COR-L47 (cell line): ENCODE results near the gene SLC25A45.

Source experiments
- DNase-seq: peaks from one replicate; lab custom pipeline; 2025; lab: John Stamatoyannopoulos, UW

The SLC25A45 gene

GRCh38 chr11:65389294-65389980, 7.0 kb upstream of the SLC25A45 start:
- no peak for DNase-seq

- DNase-seq = no peak
Measured at GRCh38 chr11:65388731-65389130, 6.3 kb upstream of the SLC25A45 start.

GRCh38 chr11:65386307-65387140, 4.1 kb upstream of the SLC25A45 start, which contains the start of gene FRMD8:
TSS of gene FRMD8 (plus strand) at chr11:65386637. CDS start at chr11:65387037, 400 bp downstream.
- DNase-seq = peak; percentile 76

- DNase-seq = no peak
Measured at GRCh38 chr11:65384301-65384889, 1.9 kb upstream of the SLC25A45 start.

- DNase-seq = no peak
Measured at GRCh38 chr11:65383778-65384177, 1.3 kb upstream of the SLC25A45 start.

GRCh38 chr11:65382804-65383368, 440 bp upstream of the SLC25A45 start:
- peak; percentile 77 for DNase-seq

GRCh38 chr11:65381716-65382032, 772 bp downstream of the SLC25A45 start:
- no peak for DNase-seq

GRCh38 chr11:65380460-65381119, 1.9 kb downstream of the SLC25A45 start:
- DNase-seq = no peak

GRCh38 chr11:65379698-65380459, 2.6 kb downstream of the SLC25A45 start:
- DNase-seq = no peak

- no peak for DNase-seq
Measured at GRCh38 chr11:65378928-65379638, 3.4 kb downstream of the SLC25A45 start.

- no peak for DNase-seq
Measured at GRCh38 chr11:65378208-65378927, 4.1 kb downstream of the SLC25A45 start.

GRCh38 chr11:65377777-65378176, 4.7 kb downstream of the SLC25A45 start:
- DNase-seq = no peak

GRCh38 chr11:65377036-65377435, 5.4 kb downstream of the SLC25A45 start:
- DNase-seq = no peak

GRCh38 chr11:65376138-65376713, 6.2 kb downstream of the SLC25A45 start:
- DNase-seq = no peak

- DNase-seq = no peak
Measured at GRCh38 chr11:65375012-65375411, 7.4 kb downstream of the SLC25A45 start.

GRCh38 chr11:65373839-65374580, 8.4 kb downstream of the SLC25A45 start:
- DNase-seq = no peak

- DNase-seq = no peak
Measured at GRCh38 chr11:65370659-65371049, 11.8 kb downstream of the SLC25A45 start.

GRCh38 chr11:65366340-65366773, 16.1 kb downstream of the SLC25A45 start:
- DNase-seq = peak; percentile 64

- DNase-seq = no peak
Measured at GRCh38 chr11:65363770-65364169, 18.7 kb downstream of the SLC25A45 start.
